GM21360 (cell line): ENCODE results near the gene CARM1.
"Not testable (repeated sequence)": the region's sequence is repeated elsewhere in the genome, so short reads cannot be mapped to it uniquely, and the experiment has no call there.

Experiments used
- ATAC-seq: cut with Tn5 transposase; IDR thresholded peaks from one replicate; pipeline ENCODE4 v1.9.1; 2021; ENCODE audit warnings: mild to moderate bottlenecking, moderate library complexity; ENCODE audit not compliant: unreplicated experiment

Gene CARM1

GRCh38 chr19:10846500-10847202 lies 24.7 kb upstream of the CARM1 start:
- no peak for ATAC-seq

- ATAC-seq: no peak
Observed at GRCh38 chr19:10848230-10848856, 23.0 kb upstream of the CARM1 start, which contains the start of gene C19orf38. Gene C19orf38, plus strand, starts transcription at chr19:10848415. Its CDS starts 94 bp downstream, at chr19:10848509.

- ATAC-seq: no peak
Observed at GRCh38 chr19:10850631-10851030, 20.7 kb upstream of the CARM1 start.

- no peak for ATAC-seq
Observed at GRCh38 chr19:10852098-10852800, 19.1 kb upstream of the CARM1 start.

- no peak for ATAC-seq
Observed at GRCh38 chr19:10852941-10853340, 18.4 kb upstream of the CARM1 start.

- ATAC-seq: no peak
Observed at GRCh38 chr19:10854350-10855089, 16.8 kb upstream of the CARM1 start.

- ATAC-seq: no peak
Observed at GRCh38 chr19:10855879-10856522, 15.4 kb upstream of the CARM1 start.

- ATAC-seq: not testable (repeated sequence)
Observed at GRCh38 chr19:10856899-10857298, 14.5 kb upstream of the CARM1 start.

- ATAC-seq: no peak
Observed at GRCh38 chr19:10858204-10858828, 13.0 kb upstream of the CARM1 start.

GRCh38 chr19:10861103-10861651 lies 10.2 kb upstream of the CARM1 start:
- no peak for ATAC-seq

- ATAC-seq: no peak
Observed at GRCh38 chr19:10862561-10863106, 8.7 kb upstream of the CARM1 start.

- ATAC-seq: no peak
Observed at GRCh38 chr19:10863107-10863717, 8.1 kb upstream of the CARM1 start.

- ATAC-seq: no peak
Observed at GRCh38 chr19:10864538-10864899, 6.8 kb upstream of the CARM1 start.

- no peak for ATAC-seq
Observed at GRCh38 chr19:10866495-10866894, 4.9 kb upstream of the CARM1 start.

GRCh38 chr19:10868872-10869547 lies 2.3 kb upstream of the CARM1 start:
- ATAC-seq: no peak

GRCh38 chr19:10869872-10870311 lies 1.5 kb upstream of the CARM1 start:
- ATAC-seq: not testable (repeated sequence)

- no peak for ATAC-seq
Observed at GRCh38 chr19:10870501-10870954, 825 bp upstream of the CARM1 start.

- ATAC-seq: peak; percentile 5
Observed at GRCh38 chr19:10871711-10872545, 575 bp downstream of the CARM1 start.
